IMR-90 (cell line): ENCODE data around the gene ZNRF3. TPM values are rescaled to one million over a fixed set of nuclear protein-coding genes. Genes with fewer than 3 reads are reported as not detected.
"Not testable (repeated sequence)": the region's sequence is repeated elsewhere in the genome, so short reads cannot be mapped to it uniquely, and the experiment has no call there.

Experiments
- ATAC-seq: fragments of 200-7000 bp; cut with Tn5 transposase; 2 replicates; pipeline ENCODE4 v1.9.1; 2020; ENCODE audit warnings: low read depth, mild to moderate bottlenecking, moderate library complexity
- BruUV-seq: library from RNA; stranded (reverse); fragments of 400-500 nt; replicated peaks from 2 replicates; lab custom pipeline; 2021; lab: Mats Ljungman, UMichigan
- CTCF ChIA-PET: fragments of 300-600 bp; formaldehyde crosslinking; extraction: SDS; loops from one replicate; lab custom pipeline; 2021; ENCODE audit warnings: antibody characterized with exemption; lab: Yijun Ruan, JAX
- POLR2A ChIA-PET: fragments of 300-600 bp; sonication (Branson Sonifier 250); formaldehyde crosslinking; loops from one replicate; lab custom pipeline; 2022; ENCODE audit warnings: antibody characterized with exemption; ENCODE audit not compliant: unreplicated experiment; lab: Charles Lee
- DNase-seq: peaks from one replicate; pipeline ENCODE4 v3.0.0; 2013
- H2AFZ ChIP-seq: replicated peaks from 2 replicates; pipeline ENCODE3; 2013; ENCODE audit warnings: low read length, mild to moderate bottlenecking; ENCODE audit not compliant: poor library complexity
- H2AK5ac ChIP-seq: 2 replicates; pipeline ENCODE4 v1.6.1; 2013; ENCODE audit warnings: low read depth, low read length, inconsistent platforms
- H2AK9ac ChIP-seq: replicated peaks from 2 replicates; pipeline ENCODE3; 2013; ENCODE audit warnings: mild to moderate bottlenecking, low read depth, low read length, moderate library complexity; ENCODE audit not compliant: poor library complexity
- H2BK120ac ChIP-seq: 2 replicates; pipeline ENCODE4 v1.6.1; 2013; ENCODE audit warnings: low read depth, low read length, inconsistent platforms
- H2BK15ac ChIP-seq: 3 replicates; pipeline ENCODE4 v1.6.1; 2013; ENCODE audit warnings: low read depth, low read length, inconsistent platforms
- H2BK20ac ChIP-seq: 2 replicates; pipeline ENCODE4 v1.6.1; 2013; ENCODE audit warnings: low read depth, mild to moderate bottlenecking, inconsistent platforms, low read length, moderate library complexity
- H2BK5ac ChIP-seq: 2 replicates; pipeline ENCODE4 v1.6.1; 2013; ENCODE audit warnings: mild to moderate bottlenecking, low read depth, low read length, inconsistent platforms; ENCODE audit not compliant: poor library complexity, severe bottlenecking
- H3K14ac ChIP-seq: replicated peaks from 2 replicates; pipeline ENCODE4 v1.6.1; 2013; ENCODE audit warnings: low read depth, low read length, inconsistent platforms
- H3K18ac ChIP-seq: 2 replicates; pipeline ENCODE4 v1.6.1; 2013; ENCODE audit warnings: low read depth, low read length, control low read depth
- H3K23ac ChIP-seq: 2 replicates; pipeline ENCODE4 v1.6.1; 2013; ENCODE audit warnings: low read depth, low read length, inconsistent platforms
- H3K27ac ChIP-seq: 2 replicates; pipeline ENCODE4 v1.5.1; 2013; ENCODE audit warnings: mild to moderate bottlenecking, control low read depth, low read length; ENCODE audit not compliant: insufficient read depth
- H3K27me3 ChIP-seq: 2 replicates; pipeline ENCODE4 v1.6.1; 2013; ENCODE audit warnings: low read length; ENCODE audit not compliant: control insufficient read depth, insufficient read depth
- H3K36me3 ChIP-seq: 2 replicates; pipeline ENCODE4 v1.6.1; 2013; ENCODE audit warnings: low read length, mixed read lengths; ENCODE audit not compliant: control insufficient read depth, insufficient read depth
- H3K4ac ChIP-seq: 2 replicates; pipeline ENCODE4 v1.6.1; 2013; ENCODE audit warnings: low read depth, low read length, inconsistent platforms
- H3K4me1 ChIP-seq: 2 replicates; pipeline ENCODE4 v1.6.1; 2013; ENCODE audit warnings: low read length, mixed read lengths; ENCODE audit not compliant: control insufficient read depth, insufficient read depth
- H3K4me2 ChIP-seq: 2 replicates; pipeline ENCODE4 v1.6.1; 2013; ENCODE audit warnings: low read depth, mild to moderate bottlenecking, control low read depth, low read length, moderate library complexity
- H3K4me3 ChIP-seq: 2 replicates; pipeline ENCODE4 v1.5.1; 2013; ENCODE audit warnings: low read depth, mild to moderate bottlenecking, control low read depth, low read length, moderate library complexity; ENCODE audit not compliant: insufficient read depth
- H3K56ac ChIP-seq: 2 replicates; pipeline ENCODE4 v1.6.1; 2013; ENCODE audit warnings: low read length, inconsistent platforms; ENCODE audit not compliant: insufficient read depth; ENCODE audit errors: extremely low read depth
- H3K79me1 ChIP-seq, 2 experiments: 2 replicates each; pipeline ENCODE4 v1.6.1; 2013; ENCODE audit warnings: low read length in 2 of 2, inconsistent platforms in 1 of 2, low read depth in 1 of 2
- H3K9ac ChIP-seq: 2 replicates; pipeline ENCODE4 v1.6.1; 2013; ENCODE audit warnings: low read depth, low read length, control low read depth
- H3K9me1 ChIP-seq: 2 replicates; pipeline ENCODE4 v1.6.1; 2013; ENCODE audit warnings: low read length, inconsistent platforms; ENCODE audit not compliant: insufficient read depth
- H3K9me3 ChIP-seq: 2 replicates; pipeline ENCODE4 v1.6.1; 2013; ENCODE audit warnings: low read length; ENCODE audit not compliant: control insufficient read depth, insufficient read depth
- H4K20me1 ChIP-seq: 2 replicates; pipeline ENCODE4 v1.6.1; 2013; ENCODE audit warnings: low read length, inconsistent platforms; ENCODE audit not compliant: insufficient read depth
- H4K5ac ChIP-seq: 2 replicates; pipeline ENCODE4 v1.6.1; 2013; ENCODE audit warnings: mild to moderate bottlenecking, low read depth, low read length, control low read depth
- H4K8ac ChIP-seq, 2 experiments: 2 replicates each; pipeline ENCODE4 v1.6.1; 2013; ENCODE audit warnings: low read depth in 2 of 2, low read length in 2 of 2, control low read depth in 1 of 2, inconsistent platforms in 1 of 2
- H4K91ac ChIP-seq: 2 replicates; pipeline ENCODE4 v1.6.1; 2013; ENCODE audit warnings: low read depth, low read length, inconsistent platforms; ENCODE audit not compliant: insufficient read depth
- WGBS, 2 experiments: methylation state at CpG; one replicate each; pipeline versions ENCODE4 v1.1.5 to v1.1.7; 2013; ENCODE audit warnings: missing lambda C conversion rate in 2 of 2; ENCODE audit not compliant: insufficient read length in 1 of 2; ENCODE audit errors: extremely low coverage in 2 of 2; 5-methylcytosine and 5-hydroxymethylcytosine counted together
- dilution Hi-C: fragments of 300-500 bp; cut with HindIII; formaldehyde crosslinking; loops from one replicate; pipeline ENCODE4 v1.14.3; 2018; ENCODE audit warnings: low sequenced_read_pairs; ENCODE audit not compliant: unreplicated experiment
- in situ Hi-C: fragments of 300-500 bp; cut with MboI; formaldehyde crosslinking; loops from 3 replicates; pipeline ENCODE4 v1.14.3; 2019; ENCODE audit warnings: low sequenced_read_pairs, inconsistent platforms, mixed read lengths
- intact Hi-C: fragments of 100-400 bp; cut with micrococcal nuclease; formaldehyde crosslinking; loops from 2 replicates; pipeline ENCODE4 v1.10.0; 2022
- polyA plus RNA-seq, 3 experiments: library from polyadenylated mRNA; depleted of rRNA; stranded (reverse); fragments of >200 nt; gene quantifications; 2 replicates each; pipeline ENCODE4 v1.2.3, GENCODE V29; 2012; ENCODE audit warnings: low replicate concordance in 1 of 3
- total RNA-seq: library from RNA; depleted of rRNA; stranded (reverse); fragments of >200 nt; gene quantifications from 2 replicates; pipeline ENCODE4 v1.2.3, GENCODE V29; 2012

ZNRF3 gene
- total and polyA plus RNA-seq, 2 of the 4 experiments (the other 2 are of a cell fraction): 1.4 to 2.4 TPM

DNA sequence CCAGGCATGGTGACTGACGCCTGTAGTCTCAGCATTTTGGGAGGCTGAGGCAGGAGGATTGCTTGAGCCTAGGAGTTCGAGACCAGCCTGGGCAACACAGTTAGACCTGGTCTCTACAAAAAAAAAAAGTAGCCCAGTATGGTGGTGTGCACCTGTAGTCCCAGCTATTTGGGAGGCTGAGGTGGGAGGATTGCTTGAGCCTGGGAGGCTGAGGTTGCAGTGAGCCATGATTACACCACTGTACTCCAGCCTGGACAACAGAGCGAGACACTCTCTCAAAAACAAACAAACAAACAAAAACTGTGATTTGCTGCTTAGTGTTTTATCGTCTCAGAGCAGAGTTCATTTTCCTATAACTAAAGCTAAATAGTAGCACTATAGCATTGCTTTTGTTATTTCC, 3.3 kb downstream of the ZNRF3 start:
- H3K4me3 ChIP-seq, H3K4me2 ChIP-seq, dilution Hi-C loops, CTCF ChIA-PET, H3K23ac ChIP-seq, H2BK15ac ChIP-seq, H2BK5ac ChIP-seq, H3K9ac ChIP-seq, H3K9me3 ChIP-seq, H4K5ac ChIP-seq, H2AK5ac ChIP-seq, intact Hi-C loops, H3K36me3 ChIP-seq, BruUV-seq, H3K27me3 ChIP-seq, H4K91ac ChIP-seq, H2AK9ac ChIP-seq, H3K18ac ChIP-seq, H3K14ac ChIP-seq, H2AFZ ChIP-seq, ATAC-seq, H2BK120ac ChIP-seq, DNase-seq, H3K4ac ChIP-seq, H2BK20ac ChIP-seq, H3K56ac ChIP-seq, in situ Hi-C loops, POLR2A ChIA-PET, H3K9me1 ChIP-seq, H4K8ac ChIP-seq, H3K27ac ChIP-seq: not testable (repeated sequence)
- H4K20me1 ChIP-seq: peaks cover 13% of the 10 kb centered on the region
- peaks cover 9 to 29% of the 10 kb centered on the region in 2 experiments; a peak in 3 of 4 replicates for H3K79me1 ChIP-seq
- 100% methylated on average over 1 of the region's 4 CpGs; no CpG with 5 or more reads in 1 of the 2 experiments for WGBS, 2 experiments
- H3K4me1 ChIP-seq: peaks cover 14% of the 10 kb centered on the region
